Measurements from ENCODE around the gene PPP1R11. TPM values are rescaled to one million over a fixed set of nuclear protein-coding genes. Genes with fewer than 3 reads are reported as not detected.

PPP1R11 gene
- total RNA-seq, 1 donor from 2014 or later = 30.0 TPM

GRCh38 chr6:30077218-30077617 is 10.2 kb downstream of the PPP1R11 start:
- no peak for TF ChIP-seq CTCF (IDR thresholded peaks at IDR 0.05; ENCODE audit: unreplicated experiment)
- Mint-ChIP-seq H3K9me3 (no peaks in the 10 kb centered on the region), H3K27ac (no peak overlapping the region), H3K27me3 (ENCODE audit: low read depth) (peaks cover 82% of the 10 kb centered on the region), H3K36me3 (peaks cover 2% of the 10 kb centered on the region), H3K4me1 (peaks cover 11% of the 10 kb centered on the region), H3K4me3 (no peak overlapping the region)
- no peak for DNase-seq (ENCODE audit: low spot score in 2 of 2, unreplicated experiment in 2 of 2)

GRCh38 chr6:30087876-30088275 is 20.9 kb downstream of the PPP1R11 start:
- no peaks in the 10 kb centered on the region for H3K9me3 Mint-ChIP-seq
- no peaks in the 10 kb centered on the region for H3K36me3 Mint-ChIP-seq
- peaks cover 72% of the 10 kb centered on the region for H3K27me3 Mint-ChIP-seq (ENCODE audit: low read depth)
- DNase-seq (ENCODE audit: low spot score in 2 of 2, unreplicated experiment in 2 of 2) = no peak
- H3K27ac Mint-ChIP-seq = no peak overlapping the region
- no peak for TF ChIP-seq CTCF (IDR thresholded peaks at IDR 0.05; ENCODE audit: unreplicated experiment)
- no peaks in the 10 kb centered on the region for H3K4me1 Mint-ChIP-seq
- no peak overlapping the region for H3K4me3 Mint-ChIP-seq

- H3K4me1 Mint-ChIP-seq = no peaks in the 10 kb centered on the region
- no peak for TF ChIP-seq CTCF (IDR thresholded peaks at IDR 0.05; ENCODE audit: unreplicated experiment)
- peaks cover 90% of the 10 kb centered on the region for H3K27me3 Mint-ChIP-seq (ENCODE audit: low read depth)
- no peak overlapping the region for H3K4me3 Mint-ChIP-seq
- H3K9me3 Mint-ChIP-seq = no peaks in the 10 kb centered on the region
- H3K27ac Mint-ChIP-seq = no peak overlapping the region
- no peak for DNase-seq (ENCODE audit: low spot score in 2 of 2, unreplicated experiment in 2 of 2)
- no peaks in the 10 kb centered on the region for H3K36me3 Mint-ChIP-seq
Observed at GRCh38 chr6:30091577-30092381, 24.8 kb downstream of the PPP1R11 start.

- Mint-ChIP-seq H3K27ac (no peak overlapping the region), H3K27me3 (ENCODE audit: low read depth) (peaks cover 91% of the 10 kb centered on the region), H3K4me3 (no peak overlapping the region), H3K9me3 (no peaks in the 10 kb centered on the region), H3K36me3 (no peaks in the 10 kb centered on the region), H3K4me1 (no peaks in the 10 kb centered on the region)
- no peak for TF ChIP-seq CTCF (IDR thresholded peaks at IDR 0.05; ENCODE audit: unreplicated experiment)
- DNase-seq (ENCODE audit: low spot score in 2 of 2, unreplicated experiment in 2 of 2) = no peak
Observed at GRCh38 chr6:30092852-30093543, 26.0 kb downstream of the PPP1R11 start.

GRCh38 chr6:30093951-30094661 is 27.1 kb downstream of the PPP1R11 start:
- no peak for TF ChIP-seq CTCF (IDR thresholded peaks at IDR 0.05; ENCODE audit: unreplicated experiment)
- H3K27ac Mint-ChIP-seq = no peak overlapping the region
- no peak overlapping the region for H3K4me3 Mint-ChIP-seq
- peaks cover 95% of the 10 kb centered on the region for H3K27me3 Mint-ChIP-seq (ENCODE audit: low read depth)
- no peaks in the 10 kb centered on the region for H3K36me3 Mint-ChIP-seq
- DNase-seq (ENCODE audit: low spot score in 2 of 2, unreplicated experiment in 2 of 2) = no peak
- no peaks in the 10 kb centered on the region for H3K4me1 Mint-ChIP-seq
- no peaks in the 10 kb centered on the region for H3K9me3 Mint-ChIP-seq

Data from mesothelial cell of epicardium (in vitro differentiated cells).